GM12801 (cell line): ENCODE data around the gene LRRC36.

ENCODE experiments used
- CTCF ChIP-seq: IDR thresholded peaks from one replicate; pipeline ENCODE4 v1.5.1; 2011; ENCODE audit warnings: control low read depth; ENCODE audit not compliant: insufficient read length; ENCODE audit errors: extremely low read depth

The LRRC36 gene

DNA sequence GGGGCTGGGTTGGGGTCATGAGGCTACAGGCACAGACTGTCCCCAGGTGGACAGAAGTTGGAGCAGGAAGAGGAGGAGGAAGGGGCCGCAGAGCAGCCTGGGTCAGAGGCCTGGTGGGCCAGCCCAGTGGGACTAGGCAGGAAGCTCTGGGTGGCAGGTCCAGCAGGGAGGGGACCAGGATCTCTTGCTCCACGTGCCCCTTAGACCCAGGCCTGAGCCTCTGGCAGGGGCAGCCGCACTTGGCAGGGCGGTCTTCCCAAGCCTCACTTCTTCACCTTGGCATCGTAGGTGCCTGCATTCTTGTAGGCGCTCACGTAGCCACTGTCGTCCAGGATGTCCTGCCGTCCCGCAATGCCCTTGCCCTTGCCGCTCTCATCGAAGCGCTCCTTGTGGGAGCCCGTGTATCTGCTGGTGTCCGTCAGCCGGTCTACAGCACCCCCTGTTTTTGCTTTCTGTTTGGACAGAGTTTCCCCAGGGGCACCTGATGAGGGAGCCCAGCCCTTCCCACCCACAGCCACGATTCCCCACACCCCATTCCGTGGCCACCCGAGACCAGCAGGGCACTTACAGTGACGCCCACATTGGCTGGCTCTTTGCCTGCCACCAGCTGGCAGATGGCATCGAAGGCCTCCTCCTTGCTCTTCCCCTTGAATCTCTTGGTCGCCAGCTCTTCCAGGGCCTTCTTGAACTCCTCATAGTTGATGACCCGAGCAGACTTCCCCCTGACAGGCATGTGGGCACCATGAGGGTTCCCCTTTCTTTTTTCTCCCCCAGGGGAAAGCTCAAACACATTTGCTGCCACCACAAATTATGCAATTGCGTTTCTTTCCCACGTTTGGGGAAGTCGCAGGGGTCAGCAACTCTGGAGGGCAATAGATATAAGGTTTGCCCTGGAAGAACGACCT, 63.5 kb downstream of the LRRC36 start:
- TF ChIP-seq CTCF: no peak

GRCh38 chr16:67390816-67391423, 64.3 kb downstream of the LRRC36 start:
- TF ChIP-seq CTCF: no peak

GRCh38 chr16:67391424-67392300, 65.0 kb downstream of the LRRC36 start:
- no peak for TF ChIP-seq CTCF

DNA sequence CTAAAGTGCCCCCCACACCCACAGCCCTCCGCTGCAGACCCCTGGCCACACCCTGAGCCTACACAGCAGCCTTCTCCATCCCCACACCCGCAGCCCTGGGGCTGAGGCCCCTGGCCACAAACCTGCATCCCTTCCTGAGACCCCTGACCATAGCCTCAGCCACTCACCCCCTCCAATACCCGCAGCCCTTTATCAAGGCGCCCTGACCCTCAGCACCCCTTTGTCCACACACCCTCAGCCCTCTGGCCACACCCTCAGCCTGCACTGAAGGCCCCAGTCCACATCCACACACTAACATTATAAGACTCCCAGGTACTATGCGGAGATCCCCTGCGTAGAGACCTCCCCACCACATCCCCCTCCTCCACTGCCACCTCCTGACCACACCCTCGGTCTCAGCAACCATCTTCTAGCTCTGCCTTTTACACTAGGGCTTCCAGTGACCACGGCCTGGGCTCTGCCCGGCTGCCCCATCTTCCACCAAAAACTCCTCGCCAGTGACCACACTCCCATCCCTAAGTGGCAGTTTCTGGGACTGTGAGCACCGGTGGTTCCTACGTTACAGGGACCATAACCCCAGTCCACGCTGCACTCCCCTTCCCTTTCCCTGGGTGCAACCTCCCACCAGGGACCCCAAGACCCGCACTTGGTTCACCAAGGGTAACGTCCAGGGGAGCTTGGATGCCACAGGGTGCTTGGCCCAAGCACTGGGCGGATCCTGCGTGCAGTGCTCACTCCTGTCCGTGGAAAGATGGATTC, 65.9 kb downstream of the LRRC36 start:
- TF ChIP-seq CTCF: no peak

DNA sequence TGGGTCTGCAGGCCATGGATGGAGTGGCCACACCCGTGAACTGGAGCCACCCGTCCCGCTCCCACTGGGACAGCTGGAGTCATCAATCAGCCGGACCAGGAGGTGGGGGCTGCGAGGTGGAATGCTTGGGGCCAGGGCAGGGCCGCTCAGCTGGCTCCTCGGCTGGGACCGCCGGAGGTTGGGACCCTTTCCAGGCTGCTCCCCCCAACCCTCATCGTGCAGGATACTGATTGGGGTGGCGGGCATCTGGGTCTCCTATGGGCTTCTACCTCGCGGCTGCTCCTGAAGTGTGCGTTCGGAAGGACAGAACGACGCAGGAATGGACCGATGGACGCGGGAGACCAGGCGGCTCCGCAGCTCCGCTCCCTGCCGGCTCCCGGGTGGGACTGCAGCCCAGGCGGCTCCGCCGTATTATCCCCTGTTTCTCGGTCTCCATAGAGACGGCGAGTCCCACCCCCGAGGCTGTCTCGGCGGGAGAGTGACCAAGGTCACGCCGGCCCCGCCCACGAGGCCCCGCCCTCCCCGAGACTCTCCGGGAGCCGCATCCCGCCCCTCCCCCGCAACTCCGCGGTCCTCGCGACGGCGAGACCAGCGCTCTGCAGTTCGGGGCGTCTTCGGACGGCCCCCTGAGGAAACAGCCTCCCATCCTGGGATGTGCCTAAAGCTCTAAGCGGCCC, 66.6 kb downstream of the LRRC36 start, which contains the start of gene TPPP3:
Gene TPPP3, minus strand, starts transcription at position 388 of the 677 bp plus-strand sequence. CDS start 2,387 bp downstream, outside the sequence.
- no peak for TF ChIP-seq CTCF

GRCh38 chr16:67393788-67394154, 67.2 kb downstream of the LRRC36 start:
- no peak for TF ChIP-seq CTCF
